Neuronal stem cell (in vitro differentiated cells): ENCODE measurements around the gene CFHR4.

Source experiments
- DNase-seq: peaks from one replicate; pipeline ENCODE4 v3.0.0-alpha.2; 2013; ENCODE audit warnings: low spot score
- H2AFZ ChIP-seq: one replicate; pipeline ENCODE4 v1.6.1; 2013; ENCODE audit warnings: mild to moderate bottlenecking, low read length, inconsistent platforms
- H2AK5ac ChIP-seq: 2 replicates; pipeline ENCODE4 v1.6.1; 2013; ENCODE audit warnings: low read depth, mild to moderate bottlenecking, inconsistent platforms, low read length, moderate library complexity, mixed read lengths
- H2BK120ac ChIP-seq: 2 replicates; pipeline ENCODE4 v1.6.1; 2013; ENCODE audit warnings: low read depth, mild to moderate bottlenecking, inconsistent platforms, low read length, moderate library complexity, mixed read lengths
- H2BK12ac ChIP-seq: one replicate; pipeline ENCODE4 v1.6.1; 2013; ENCODE audit warnings: low read length, inconsistent platforms
- H2BK15ac ChIP-seq: 2 replicates; pipeline ENCODE4 v1.6.1; 2013; ENCODE audit warnings: mild to moderate bottlenecking, low read length, inconsistent platforms, mixed read lengths
- H2BK5ac ChIP-seq: one replicate; pipeline ENCODE4 v1.6.1; 2013; ENCODE audit warnings: inconsistent platforms, mild to moderate bottlenecking, low read length, moderate library complexity
- H3K14ac ChIP-seq: one replicate; pipeline ENCODE4 v1.6.1; 2013; ENCODE audit warnings: low read length, inconsistent platforms
- H3K18ac ChIP-seq: 2 replicates; pipeline ENCODE4 v1.6.1; 2013; ENCODE audit warnings: low read length, inconsistent platforms
- H3K23ac ChIP-seq: 2 replicates; pipeline ENCODE4 v1.6.1; 2013; ENCODE audit warnings: low read depth, mild to moderate bottlenecking, mixed read lengths, low read length, inconsistent platforms; ENCODE audit not compliant: poor library complexity
- H3K27ac ChIP-seq: replicated peaks from 3 replicates; pipeline ENCODE4 v1.5.1; 2013; ENCODE audit warnings: low read length, inconsistent platforms
- H3K27me3 ChIP-seq, 3 experiments: 2 replicates each; pipeline ENCODE4 v1.6.1; 2013; ENCODE audit warnings: low read length in 3 of 3, mild to moderate bottlenecking in 2 of 3, inconsistent platforms in 1 of 3, low read depth in 1 of 3, mixed read lengths in 1 of 3, moderate library complexity in 1 of 3; ENCODE audit not compliant: control insufficient read depth in 3 of 3, insufficient read depth in 3 of 3
- H3K36me3 ChIP-seq, 2 donors: replicated peaks in 1 of 2; 2 replicates each; pipeline ENCODE4 v1.6.1; 2013; ENCODE audit warnings: low read length in 2 of 2; ENCODE audit not compliant: control insufficient read depth in 2 of 2, insufficient read depth in 2 of 2
- H3K4ac ChIP-seq: 2 replicates; pipeline ENCODE4 v1.6.1; 2013; ENCODE audit warnings: inconsistent platforms, mild to moderate bottlenecking, low read length, moderate library complexity
- H3K4me1 ChIP-seq, 2 donors: 1 replicate in 1 of 2; 2 replicates in 1 of 2; pipeline ENCODE4 v1.6.1; 2013; ENCODE audit warnings: low read length in 2 of 2, low read depth in 1 of 2; ENCODE audit not compliant: control insufficient read depth in 2 of 2, insufficient read depth in 1 of 2
- H3K4me2 ChIP-seq: one replicate; pipeline ENCODE4 v1.6.1; 2013; ENCODE audit warnings: mild to moderate bottlenecking, low read length, inconsistent platforms; ENCODE audit not compliant: insufficient read depth, poor library complexity, severe bottlenecking
- H3K4me3 ChIP-seq, 2 donors: 2 replicates each; pipeline ENCODE4 v1.5.1; 2013; ENCODE audit warnings: low read length in 2 of 2, mild to moderate bottlenecking in 2 of 2, inconsistent platforms in 1 of 2, moderate library complexity in 1 of 2
- H3K79me1 ChIP-seq: one replicate; pipeline ENCODE4 v1.6.1; 2013; ENCODE audit warnings: low read depth, mild to moderate bottlenecking, inconsistent platforms, low read length, moderate library complexity
- H3K9ac ChIP-seq: one replicate; pipeline ENCODE4 v1.6.1; 2013; ENCODE audit warnings: mild to moderate bottlenecking, low read depth, low read length, inconsistent platforms; ENCODE audit not compliant: poor library complexity
- H3K9me3 ChIP-seq, 2 donors: replicated peaks in 1 of 2; 2 replicates each; pipeline versions ENCODE3 to v1.6.1; 2013; ENCODE audit warnings: low read length in 2 of 2, mild to moderate bottlenecking in 2 of 2, inconsistent platforms in 1 of 2, low read depth in 1 of 2, mixed read lengths in 1 of 2, moderate library complexity in 1 of 2; ENCODE audit not compliant: control insufficient read depth in 2 of 2, insufficient read depth in 1 of 2
- H4K8ac ChIP-seq: one replicate; pipeline ENCODE4 v1.6.1; 2013; ENCODE audit warnings: low read depth, mild to moderate bottlenecking, inconsistent platforms, low read length, moderate library complexity
- H4K91ac ChIP-seq: one replicate; pipeline ENCODE4 v1.6.1; 2013; ENCODE audit warnings: low read length, low read depth, mild to moderate bottlenecking, inconsistent platforms; ENCODE audit not compliant: poor library complexity
- WGBS, 2 donors: extraction: QIAGEN DNeasy Blood & Tissue Kit; methylation state at CpG; one replicate each; pipeline ENCODE4 v1.1.7; 2013; ENCODE audit warnings: missing lambda C conversion rate in 2 of 2, mixed read lengths in 1 of 2; ENCODE audit not compliant: insufficient read length in 2 of 2, insufficient replicate concordance in 1 of 2; ENCODE audit errors: extremely low coverage in 2 of 2; 5-methylcytosine and 5-hydroxymethylcytosine counted together

CFHR4 gene

GRCh38 chr1:196890668-196891067, 2.8 kb downstream of the CFHR4 start:
- no CpG with 5 or more reads among the region's 6 CpGs for WGBS, 2 donors
- Histone ChIP-seq H3K23ac (no peak overlapping the region), H3K4me1 (no peaks in the 10 kb centered on the region), H3K4me3 (no peak overlapping the region), H2BK12ac (no peak overlapping the region), H2AK5ac (no peak overlapping the region), H4K8ac (no peak overlapping the region), H3K27me3 (no peaks in the 10 kb centered on the region), H3K36me3 (no peaks in the 10 kb centered on the region), H4K91ac (no peak overlapping the region), H3K4ac (no peak overlapping the region), H2AFZ (no peak overlapping the region), H2BK120ac (no peak overlapping the region), H3K4me2 (no peak overlapping the region), H3K18ac (no peak overlapping the region), H3K27ac (no peak overlapping the region), H3K9ac (no peak overlapping the region), H3K14ac (no peak overlapping the region), H3K79me1 (no peaks in the 10 kb centered on the region), H2BK15ac (no peak overlapping the region), H3K9me3 (no peaks in the 10 kb centered on the region), H2BK5ac (no peak overlapping the region)
- no peak for DNase-seq

GRCh38 chr1:196891251-196891650, 3.4 kb downstream of the CFHR4 start:
- no peak overlapping the region for H2BK5ac ChIP-seq
- no peak overlapping the region for H3K4ac ChIP-seq
- no peak overlapping the region for H3K23ac ChIP-seq
- no peak overlapping the region for H3K27ac ChIP-seq
- H3K14ac ChIP-seq, result no peak overlapping the region
- no peak overlapping the region for H2AK5ac ChIP-seq
- H2BK120ac ChIP-seq, result no peak overlapping the region
- DNase-seq, result no peak
- H3K4me2 ChIP-seq, result no peak overlapping the region
- H3K79me1 ChIP-seq, result no peaks in the 10 kb centered on the region
- no CpG with 5 or more reads among the region's 6 CpGs for WGBS, 2 donors
- no peak overlapping the region for H3K18ac ChIP-seq
- H2BK12ac ChIP-seq, result no peak overlapping the region
- no peaks in the 10 kb centered on the region for H3K9me3 ChIP-seq
- H2AFZ ChIP-seq, result no peak overlapping the region
- no peak overlapping the region for H4K8ac ChIP-seq
- H3K9ac ChIP-seq, result no peak overlapping the region
- no peaks in the 10 kb centered on the region for H3K36me3 ChIP-seq
- no peak overlapping the region for H2BK15ac ChIP-seq
- no peak overlapping the region for H3K4me3 ChIP-seq
- no peaks in the 10 kb centered on the region for H3K27me3 ChIP-seq
- H3K4me1 ChIP-seq, result no peaks in the 10 kb centered on the region
- no peak overlapping the region for H4K91ac ChIP-seq

DNA sequence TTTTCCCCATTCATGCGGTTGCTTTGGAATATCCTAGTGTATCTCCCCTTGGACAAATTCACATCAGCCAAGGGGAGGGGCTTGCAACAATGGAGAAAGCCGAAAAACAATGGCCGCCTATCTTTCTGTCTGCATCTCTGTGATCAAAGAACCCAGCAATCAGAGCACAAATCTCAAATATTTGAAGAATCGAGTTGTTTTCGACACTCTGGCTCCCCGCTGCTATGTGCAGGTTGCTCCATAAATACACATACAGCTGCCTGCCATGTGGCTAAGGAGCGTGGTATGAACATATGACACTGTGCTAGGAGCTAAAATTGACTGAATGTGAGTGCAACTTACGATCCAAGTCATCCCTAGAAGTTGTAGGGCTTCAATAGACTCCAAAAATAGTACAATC, 8.5 kb downstream of the CFHR4 start:
- no peaks in the 10 kb centered on the region for H3K9me3 ChIP-seq
- H3K9ac ChIP-seq, result no peak overlapping the region
- H3K4ac ChIP-seq, result no peak overlapping the region
- H3K27me3 ChIP-seq, result no peaks in the 10 kb centered on the region
- no peak overlapping the region for H4K91ac ChIP-seq
- no peak overlapping the region for H3K4me2 ChIP-seq
- no peaks in the 10 kb centered on the region for H3K4me1 ChIP-seq
- H2BK12ac ChIP-seq, result no peak overlapping the region
- peaks cover 3% of the 10 kb centered on the region for H3K79me1 ChIP-seq
- no peak overlapping the region for H2AK5ac ChIP-seq
- no CpG with 5 or more reads among the region's 8 CpGs for WGBS, 2 donors
- no peak overlapping the region for H2BK5ac ChIP-seq
- H3K27ac ChIP-seq, result no peak overlapping the region
- H2BK15ac ChIP-seq, result no peak overlapping the region
- no peak overlapping the region for H3K18ac ChIP-seq
- no peaks in the 10 kb centered on the region for H3K36me3 ChIP-seq
- DNase-seq, result no peak
- H3K23ac ChIP-seq, result no peak overlapping the region
- H2BK120ac ChIP-seq, result no peak overlapping the region
- no peak overlapping the region for H4K8ac ChIP-seq
- H2AFZ ChIP-seq, result no peak overlapping the region
- peak overlapping the region; percentile 56 for H3K14ac ChIP-seq
- H3K4me3 ChIP-seq, result no peak overlapping the region

DNA sequence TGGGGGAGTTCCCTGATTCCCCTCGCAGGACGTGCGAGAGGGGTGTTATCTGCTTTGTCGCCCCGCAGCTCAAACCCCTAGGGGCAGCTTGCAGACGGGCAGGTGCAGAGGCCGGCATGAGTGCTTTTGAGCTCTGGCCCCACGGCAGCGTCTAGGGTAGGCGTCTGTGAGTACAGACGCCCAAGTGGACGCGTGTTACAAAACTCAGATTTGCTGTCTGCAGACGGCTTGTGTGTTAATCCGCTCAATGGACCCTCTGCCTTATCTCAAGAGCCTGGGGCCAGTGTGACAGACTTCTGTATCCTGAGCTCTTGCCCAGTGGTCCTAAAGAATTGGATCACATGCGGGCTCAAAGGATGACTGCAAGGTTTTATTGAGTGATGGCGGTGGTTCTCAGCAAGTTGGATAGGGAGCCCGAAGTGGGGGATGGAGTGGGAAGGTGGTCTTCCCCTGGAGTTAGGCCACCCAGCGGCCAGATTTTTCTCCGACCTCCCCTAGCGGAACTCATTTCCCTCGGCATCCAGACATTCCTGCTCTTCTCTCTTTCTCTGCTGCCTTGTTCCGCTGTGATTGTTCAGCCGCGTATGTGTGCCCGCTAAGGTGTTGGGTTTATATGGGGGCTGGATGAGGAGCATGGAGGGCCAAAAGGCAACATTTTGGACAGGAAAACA, 9.4 kb downstream of the CFHR4 start:
- Histone ChIP-seq H3K23ac (no peak overlapping the region), H3K18ac (no peak overlapping the region), H3K4ac (no peak overlapping the region), H2BK5ac (no peak overlapping the region), H2BK120ac (no peak overlapping the region), H3K4me1 (no peaks in the 10 kb centered on the region), H3K36me3 (no peaks in the 10 kb centered on the region), H2AFZ (peak overlapping the region; percentile 38), H3K27ac (no peak overlapping the region), H4K8ac (no peak overlapping the region), H3K9me3 (no peaks in the 10 kb centered on the region), H2BK15ac (no peak overlapping the region), H3K4me2 (peak overlapping the region; percentile 14), H3K4me3 (peak overlapping the region in 1 of 2 donors; percentile 32), H3K27me3 (no peaks in the 10 kb centered on the region), H4K91ac (no peak overlapping the region), H2BK12ac (no peak overlapping the region), H3K9ac (no peak overlapping the region), H3K79me1 (peaks cover 3% of the 10 kb centered on the region), H2AK5ac (no peak overlapping the region), H3K14ac (no peak overlapping the region)
- no peak for DNase-seq
- no CpG with 5 or more reads among the region's 26 CpGs for WGBS, 2 donors
